Heart right ventricle (tissue), 16 donors: ENCODE measurements around the gene COLEC12. TPM values are rescaled to one million over a fixed set of nuclear protein-coding genes. Genes with fewer than 3 reads are reported as not detected.

Experiments
- ATAC-seq, 8 donors: fragments of 200-7000 bp; cut with Tn5 transposase; one replicate each; pipeline ENCODE4 v1.9.1; 2020; ENCODE audit warnings: mild to moderate bottlenecking in 8 of 8, moderate library complexity in 8 of 8, moderate number of reproducible peaks in 1 of 8
- DNase-seq, 2 donors: peaks; one replicate each; pipeline ENCODE4 v3.0.0-alpha.2; 2020
- H3K27ac ChIP-seq, 10 donors: fragments of 200-600 bp; sonication (generic) in 2 of 10; one replicate each; pipeline versions ENCODE4 v1.5.0 to v1.8.0; 2020 to 2022; ENCODE audit warnings: mild to moderate bottlenecking in 3 of 10
- H3K27me3 ChIP-seq, 7 donors: fragments of 200-600 bp; one replicate each; pipeline ENCODE4 v1.8.0; 2021 to 2022; ENCODE audit warnings: mild to moderate bottlenecking in 2 of 7
- H3K36me3 ChIP-seq, 9 donors: fragments of 200-600 bp; sonication (generic) in 1 of 9; one replicate each; pipeline versions ENCODE4 v1.5.0 to v1.8.0; 2020 to 2022; ENCODE audit warnings: mild to moderate bottlenecking in 2 of 9
- H3K4me1 ChIP-seq, 9 donors: fragments of 200-600 bp; sonication (generic) in 1 of 9; one replicate each; pipeline versions ENCODE4 v1.5.0 to v1.8.0; 2020 to 2022; ENCODE audit warnings: mild to moderate bottlenecking in 4 of 9
- H3K4me3 ChIP-seq, 10 donors: fragments of 200-600 bp; sonication (generic) in 2 of 10; one replicate each; pipeline versions ENCODE4 v1.5.0 to v1.8.0; 2020 to 2022; ENCODE audit warnings: mild to moderate bottlenecking in 7 of 10, moderate library complexity in 2 of 10
- H3K9me3 ChIP-seq, 11 donors: fragments of 200-600 bp in 10 of 11; sonication (generic) in 2 of 11; one replicate each; pipeline versions ENCODE4 v1.5.0 to v1.8.0; 2013 to 2022; ENCODE audit warnings: mild to moderate bottlenecking in 2 of 11, control low read depth in 1 of 11, moderate library complexity in 1 of 11
- WGBS, 2 donors: extraction: QIAGEN DNeasy Blood & Tissue Kit; methylation state at CpG; one replicate each; pipeline ENCODE4 v1.1.7; 2013; ENCODE audit warnings: inconsistent platforms in 1 of 2; 5-methylcytosine and 5-hydroxymethylcytosine counted together
- intact Hi-C, 10 donors: fragments of 100-400 bp; cut with DNase I; formaldehyde crosslinking; loops; one replicate each; pipeline versions ENCODE4 v1.11.1 to v1.14.2; 2022
- polyA plus RNA-seq, 2 donors: library from polyadenylated mRNA; stranded (reverse); fragments of 200-250 nt; gene quantifications; one replicate each; pipeline ENCODE4 v1.2.3, GENCODE V29; 2013
- total RNA-seq, 10 donors: library from RNA; stranded (reverse); fragmentation: NEBNext Ultra II Directional in 3 of 10; extraction: Animal tissue kit (Norgen Biotek cat#: 25700) in 3 of 10; gene quantifications; one replicate each; pipeline versions ENCODE4 v1.2.1 to v1.2.4, GENCODE V29; 2021 to 2023
- TF ChIP-seq, protein P1 (sequence below), 9 donors: fragments of 200-600 bp; sonication (generic) in 2 of 9; IDR thresholded peaks; one replicate each; pipeline versions ENCODE4 v1.5.0 to v1.8.0; 2021 to 2022; ENCODE audit warnings: antibody characterized with exemption in 9 of 9, mild to moderate bottlenecking in 5 of 9, moderate library complexity in 1 of 9
- donor health status: Arrhythmogenic right ventricular cardiomyopathy.
- donor health status: ischemic (EF 13 %, LVEDD 7.1; RV severe dilation, severe dysfunction).
- donor health status: healthy with polysubstance abuse.
- donor health status: DM: no; HTN: yes; CAD: no.
- donor health status: DM: no; HTN: no; CAD: no.
- donor health status: ischemic (EF 25% LVEDD 6.9; RV normal size, moderate dysfunction).
- donor health status: ischemic (EF 25% LVEDD 5.7; RV mildly dilated, moderate dysfunction).
- donor health status: healthy.
- donor health status: DM: yes; HTN: yes; CAD: no.
- donor health status: Ischemic cardiomyopathy.
- donor health status: ischemic (EF 35%, LVEDD 5.7; RV mildly dilated, moderate dysfunction).
- donor health status: nonischemic (EF 11% LVEDD 7.7; RV severe dilation, severe dysfunction).
- donor health status: DM: yes; HTN: yes; CAD: no.
- donor health status: PGD.
- donor health status: ischemic (EF 29% LVEDD 5.4; RV normal size, mild dysfunction).
- donor health status: nonischemic (EF 23%, LVEDD 6.1; RV moderate dilation, normal function).

The COLEC12 gene
- total and polyA plus RNA-seq, 12 donors = 2.8 to 15.4 (median 6.2) TPM

DNA sequence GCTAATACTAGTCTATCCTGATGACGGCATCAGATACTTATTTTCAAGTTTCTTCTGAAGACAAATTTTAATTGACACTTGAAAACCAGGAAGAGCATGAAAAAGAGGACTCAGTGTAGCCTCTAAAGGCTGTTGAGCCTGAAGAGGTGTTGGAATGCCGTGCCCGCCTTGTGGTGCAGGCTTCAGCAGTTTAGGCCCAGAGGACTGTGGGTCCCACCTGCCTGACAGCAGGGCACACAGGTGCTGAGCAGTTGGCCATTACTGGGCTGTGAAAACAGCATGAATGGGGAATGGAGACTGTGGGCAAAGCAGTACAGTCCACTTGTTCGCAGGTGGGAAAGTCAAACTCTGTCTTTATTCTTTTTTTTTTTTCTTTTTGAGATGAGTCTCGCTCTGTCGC is 182.9 kb downstream of the COLEC12 start:
- H3K27me3 ChIP-seq = no peaks in the 10 kb centered on the region
- WGBS, 2 donors = 88 to 97% methylated on average over 4 to 6 of the region's 6 CpGs
- no peaks in the 10 kb centered on the region for H3K36me3 ChIP-seq

DNA sequence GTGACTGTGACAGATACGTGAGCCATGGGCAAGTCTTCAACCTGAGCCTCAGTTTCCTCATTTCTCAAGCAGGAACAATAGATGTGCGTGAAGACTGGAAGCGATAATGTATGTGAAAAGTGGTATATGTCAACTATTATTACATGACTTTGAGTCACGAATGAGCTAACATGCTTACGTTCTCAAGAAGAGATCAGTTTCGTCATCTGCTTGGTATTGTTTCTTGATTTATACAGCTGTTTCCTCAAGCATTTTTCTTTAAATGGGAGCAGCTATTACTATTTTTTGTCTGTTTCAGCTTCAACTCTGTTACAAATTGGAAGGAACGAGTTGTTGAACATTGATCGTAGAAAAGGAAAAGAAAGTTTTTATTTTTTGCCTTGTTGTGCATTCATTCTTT is 184.1 kb downstream of the COLEC12 start:
- Histone ChIP-seq H3K27ac (no peak overlapping the region), H3K36me3 (no peaks in the 10 kb centered on the region), H3K4me1 (peaks cover 0 to 5% (median 0%) of the 10 kb centered on the region in 9 donors), H3K9me3 (no peaks in the 10 kb centered on the region), H3K4me3 (no peak overlapping the region), H3K27me3 (no peaks in the 10 kb centered on the region)
- ATAC-seq = no peak
- TF ChIP-seq, protein P1, sequence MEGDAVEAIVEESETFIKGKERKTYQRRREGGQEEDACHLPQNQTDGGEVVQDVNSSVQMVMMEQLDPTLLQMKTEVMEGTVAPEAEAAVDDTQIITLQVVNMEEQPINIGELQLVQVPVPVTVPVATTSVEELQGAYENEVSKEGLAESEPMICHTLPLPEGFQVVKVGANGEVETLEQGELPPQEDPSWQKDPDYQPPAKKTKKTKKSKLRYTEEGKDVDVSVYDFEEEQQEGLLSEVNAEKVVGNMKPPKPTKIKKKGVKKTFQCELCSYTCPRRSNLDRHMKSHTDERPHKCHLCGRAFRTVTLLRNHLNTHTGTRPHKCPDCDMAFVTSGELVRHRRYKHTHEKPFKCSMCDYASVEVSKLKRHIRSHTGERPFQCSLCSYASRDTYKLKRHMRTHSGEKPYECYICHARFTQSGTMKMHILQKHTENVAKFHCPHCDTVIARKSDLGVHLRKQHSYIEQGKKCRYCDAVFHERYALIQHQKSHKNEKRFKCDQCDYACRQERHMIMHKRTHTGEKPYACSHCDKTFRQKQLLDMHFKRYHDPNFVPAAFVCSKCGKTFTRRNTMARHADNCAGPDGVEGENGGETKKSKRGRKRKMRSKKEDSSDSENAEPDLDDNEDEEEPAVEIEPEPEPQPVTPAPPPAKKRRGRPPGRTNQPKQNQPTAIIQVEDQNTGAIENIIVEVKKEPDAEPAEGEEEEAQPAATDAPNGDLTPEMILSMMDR (IDR thresholded peaks at IDR 0.05) = no peak
- intact Hi-C loops = no loop called here
- DNase-seq = no peak
- WGBS, 2 donors = 61 to 68% methylated on average over 8 of the region's 8 CpGs

More for the DNA sequence above, 182.9 kb downstream of the COLEC12 start:
- Histone ChIP-seq H3K4me3 (no peak overlapping the region), H3K9me3 (no peaks in the 10 kb centered on the region), H3K27ac (no peak overlapping the region), H3K4me1 (peaks cover 0 to 17% (median 9%) of the 10 kb centered on the region in 9 donors)
- TF ChIP-seq, protein P1 (IDR thresholded peaks at IDR 0.05) = no peak
- intact Hi-C loops = no loop called here
- ATAC-seq (no peak), DNase-seq (no peak)

DNA sequence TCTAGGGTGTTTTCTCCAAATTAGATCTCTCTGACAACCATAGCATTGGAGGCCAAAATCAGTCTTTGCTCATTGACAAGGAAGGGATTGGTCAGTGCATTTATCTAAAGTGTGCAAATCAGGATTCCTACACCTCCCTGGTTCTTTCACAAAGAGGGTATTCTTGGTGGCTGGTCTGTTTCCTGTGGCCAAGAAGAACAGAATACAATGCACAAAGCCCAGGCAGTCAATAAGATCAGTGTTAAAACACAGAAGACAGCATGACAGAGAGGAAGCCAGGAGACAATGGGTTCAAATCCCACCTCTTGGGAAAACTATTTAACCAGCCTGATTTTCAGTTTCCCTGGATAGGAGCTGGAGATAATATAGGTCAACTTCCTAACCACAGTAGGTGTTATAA is 186.6 kb downstream of the COLEC12 start:
- TF ChIP-seq, protein P1 (IDR thresholded peaks at IDR 0.05) = no peak
- no peak overlapping the region for H3K27ac ChIP-seq
- H3K36me3 ChIP-seq = no peaks in the 10 kb centered on the region
- H3K4me3 ChIP-seq = no peak overlapping the region
- H3K4me1 ChIP-seq = peaks cover 0 to 5% (median 0%) of the 10 kb centered on the region in 9 donors
- ATAC-seq = no peak
- DNase-seq = no peak
- no peaks in the 10 kb centered on the region for H3K27me3 ChIP-seq
- intact Hi-C loops = no loop called here
- H3K9me3 ChIP-seq = no peaks in the 10 kb centered on the region

DNA sequence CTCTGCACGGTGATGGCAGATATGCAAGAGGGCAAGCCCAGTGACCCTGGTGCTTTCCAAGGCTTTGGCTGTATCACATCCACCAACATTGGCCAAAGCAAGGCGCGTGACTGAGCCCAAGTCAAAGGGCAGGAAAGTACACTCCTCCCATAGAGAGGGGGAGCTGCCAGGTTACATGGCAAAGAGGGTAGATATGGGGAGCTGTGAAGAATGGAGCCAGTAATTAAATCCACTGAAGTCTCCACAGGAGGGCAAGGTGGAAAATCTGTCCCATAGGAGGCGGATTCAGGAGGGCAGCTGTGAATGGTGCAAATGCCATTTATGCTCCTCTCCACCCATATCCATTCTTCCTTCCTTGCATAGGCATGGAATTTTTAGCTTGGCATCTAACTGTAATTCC is 188.1 kb downstream of the COLEC12 start:
- no peak for ATAC-seq
- WGBS, 2 donors = 64 to 90% methylated on average over 4 of the region's 4 CpGs
- intact Hi-C loops = no loop called here

More for the DNA sequence above, 188.1 kb downstream of the COLEC12 start:
- Histone ChIP-seq H3K4me1 (peaks cover 0 to 5% (median 0%) of the 10 kb centered on the region in 9 donors), H3K9me3 (no peaks in the 10 kb centered on the region), H3K36me3 (no peaks in the 10 kb centered on the region), H3K27me3 (no peaks in the 10 kb centered on the region), H3K27ac (no peak overlapping the region), H3K4me3 (no peak overlapping the region)
- TF ChIP-seq, protein P1 (IDR thresholded peaks at IDR 0.05) = no peak
- no peak for DNase-seq
